Liver (tissue), 9 donors: ENCODE measurements around the gene LUZP4. TPM values are rescaled to one million over a fixed set of nuclear protein-coding genes. Genes with fewer than 3 reads are reported as not detected.

Source experiments
- DNase-seq: peaks from one replicate; pipeline ENCODE4 v3.0.0-alpha.2; 2017; ENCODE audit warnings: low spot score
- H3K27ac ChIP-seq, 2 donors: one replicate each; pipeline ENCODE4 v1.7.0; 2013; ENCODE audit warnings: inconsistent platforms in 2 of 2, low read length in 2 of 2, control low read depth in 1 of 2, low read depth in 1 of 2, mild to moderate bottlenecking in 1 of 2
- H3K27me3 ChIP-seq, 4 donors: one replicate each; pipeline versions ENCODE4 v1.6.1 to v1.7.0; 2013; ENCODE audit warnings: low read length in 3 of 4, inconsistent platforms in 1 of 4, mild to moderate bottlenecking in 1 of 4, moderate library complexity in 1 of 4; ENCODE audit not compliant: control insufficient read depth in 4 of 4, insufficient read depth in 4 of 4
- H3K36me3 ChIP-seq, 4 donors: one replicate each; pipeline versions ENCODE4 v1.6.1 to v1.7.0; 2013; ENCODE audit warnings: low read length in 3 of 4, mild to moderate bottlenecking in 3 of 4, low read depth in 1 of 4, moderate library complexity in 1 of 4; ENCODE audit not compliant: control insufficient read depth in 4 of 4, insufficient read depth in 3 of 4
- H3K4me1 ChIP-seq, 4 donors: one replicate each; pipeline versions ENCODE4 v1.6.1 to v1.7.0; 2013; ENCODE audit warnings: low read length in 3 of 4, mild to moderate bottlenecking in 3 of 4, moderate library complexity in 1 of 4; ENCODE audit not compliant: control insufficient read depth in 4 of 4, insufficient read depth in 4 of 4
- H3K4me3 ChIP-seq, 3 donors: one replicate each; pipeline versions ENCODE4 v1.6.1 to v1.7.0; 2013; ENCODE audit warnings: low read length in 3 of 3, control low read depth in 1 of 3, low read depth in 1 of 3, mild to moderate bottlenecking in 1 of 3
- H3K9ac ChIP-seq, 2 donors: one replicate each; pipeline ENCODE4 v1.7.0; 2013; ENCODE audit warnings: low read length in 2 of 2, mild to moderate bottlenecking in 2 of 2, moderate library complexity in 2 of 2, control low read depth in 1 of 2, low read depth in 1 of 2
- H3K9me3 ChIP-seq, 4 donors: one replicate each; pipeline versions ENCODE4 v1.6.1 to v1.7.0; 2013; ENCODE audit warnings: low read length in 3 of 4; ENCODE audit not compliant: control insufficient read depth in 4 of 4
- ATF3 ChIP-seq: IDR thresholded peaks from 2 replicates; pipeline ENCODE4 v1.6.1; 2016; ENCODE audit warnings: antibody characterized with exemption
- EGR1 ChIP-seq, 2 donors: IDR thresholded peaks; 2 replicates each; pipeline ENCODE4 v1.6.1; 2016 to 2018; ENCODE audit warnings: antibody characterized with exemption in 2 of 2, low read depth in 2 of 2
- FOXA1 ChIP-seq: IDR thresholded peaks from 2 replicates; pipeline ENCODE4 v1.6.1; 2016; ENCODE audit warnings: antibody characterized with exemption
- FOXA2 ChIP-seq: IDR thresholded peaks from 2 replicates; pipeline ENCODE4 v1.6.1; 2016; ENCODE audit warnings: antibody characterized with exemption
- GABPA ChIP-seq, 2 donors: IDR thresholded peaks in 1 of 2; conservative IDR thresholded peaks in 1 of 2; 2 replicates each; pipeline ENCODE4 v1.6.1; 2016; ENCODE audit warnings: antibody characterized with exemption in 2 of 2, mild to moderate bottlenecking in 1 of 2, moderate library complexity in 1 of 2
- HNF4A ChIP-seq, 2 donors: conservative IDR thresholded peaks; 2 replicates each; pipeline ENCODE4 v1.6.1; 2016; ENCODE audit warnings: antibody characterized with exemption in 2 of 2, mild to moderate bottlenecking in 2 of 2
- HNF4G ChIP-seq: IDR thresholded peaks from 2 replicates; pipeline ENCODE4 v1.6.1; 2016; ENCODE audit warnings: antibody characterized with exemption
- JUND ChIP-seq, 2 donors: IDR thresholded peaks; 2 replicates each; pipeline ENCODE4 v1.6.1; 2016; ENCODE audit warnings: antibody characterized with exemption in 2 of 2
- NR2F2 ChIP-seq: IDR thresholded peaks from 2 replicates; pipeline ENCODE4 v1.6.1; 2016; ENCODE audit warnings: antibody characterized with exemption
- RAD21 ChIP-seq, 2 donors: IDR thresholded peaks; 2 replicates each; pipeline ENCODE4 v1.6.1; 2016; ENCODE audit warnings: antibody characterized with exemption in 2 of 2, mild to moderate bottlenecking in 2 of 2
- RXRA ChIP-seq, 2 donors: IDR thresholded peaks; 2 replicates each; pipeline ENCODE4 v1.6.1; 2017 to 2018; ENCODE audit warnings: antibody characterized with exemption in 2 of 2, mild to moderate bottlenecking in 1 of 2
- SP1 ChIP-seq: IDR thresholded peaks from 2 replicates; pipeline ENCODE4 v1.6.1; 2018; ENCODE audit warnings: antibody characterized with exemption, mild to moderate bottlenecking
- TAF1 ChIP-seq: conservative IDR thresholded peaks from 2 replicates; pipeline ENCODE4 v1.6.1; 2016; ENCODE audit warnings: antibody characterized with exemption, mild to moderate bottlenecking
- YY1 ChIP-seq: IDR thresholded peaks from 2 replicates; pipeline ENCODE4 v1.6.1; 2016; ENCODE audit warnings: antibody characterized with exemption, mild to moderate bottlenecking
- WGBS: extraction: QIAGEN DNeasy Blood & Tissue Kit; methylation state at CpG from one replicate; pipeline ENCODE4 v1.1.7; 2013; 5-methylcytosine and 5-hydroxymethylcytosine counted together
- polyA plus RNA-seq, 2 donors: library from polyadenylated mRNA; stranded (reverse) in 1 of 2; unstranded in 1 of 2; fragments of 200-250 nt in 1 of 2; fragments of >200 nt in 1 of 2; fragmentation: Nextera tagmentation in 1 of 2; extraction: Ambion mirVana in 1 of 2; gene quantifications; one replicate each; pipeline versions ENCODE4 v1.2.1 to v1.2.3, GENCODE V29; 2013 to 2015
- total RNA-seq, 2 donors: library from RNA; depleted of rRNA; stranded (reverse); fragments of >200 nt; gene quantifications; one replicate each; pipeline ENCODE4 v1.2.3, GENCODE V29; 2014
- TF ChIP-seq, protein P1 (sequence below): IDR thresholded peaks from 2 replicates; pipeline ENCODE4 v1.6.1; 2016; ENCODE audit warnings: antibody characterized with exemption
- TF ChIP-seq, protein P2 (sequence below): fragments of 150-350 bp; IDR thresholded peaks from 2 replicates; pipeline ENCODE4 v1.5.1; 2017; ENCODE audit warnings: improper control_type of control experiment, low read depth, low read length; ENCODE audit not compliant: missing input control
- TF ChIP-seq, protein P3 (sequence below): IDR thresholded peaks from 2 replicates; pipeline ENCODE4 v1.6.1; 2016; ENCODE audit warnings: antibody characterized with exemption, mild to moderate bottlenecking
- TF ChIP-seq, protein P4 (sequence below): IDR thresholded peaks from 2 replicates; pipeline ENCODE4 v1.6.1; 2016; ENCODE audit warnings: antibody characterized with exemption
- donor health status: healthy.
- donor health status: healthy.
- donor health status: healthy.
- donor health status: healthy.
- donor health status: healthy.

The LUZP4 gene
- total and polyA plus RNA-seq, 4 donors = not detected

DNA sequence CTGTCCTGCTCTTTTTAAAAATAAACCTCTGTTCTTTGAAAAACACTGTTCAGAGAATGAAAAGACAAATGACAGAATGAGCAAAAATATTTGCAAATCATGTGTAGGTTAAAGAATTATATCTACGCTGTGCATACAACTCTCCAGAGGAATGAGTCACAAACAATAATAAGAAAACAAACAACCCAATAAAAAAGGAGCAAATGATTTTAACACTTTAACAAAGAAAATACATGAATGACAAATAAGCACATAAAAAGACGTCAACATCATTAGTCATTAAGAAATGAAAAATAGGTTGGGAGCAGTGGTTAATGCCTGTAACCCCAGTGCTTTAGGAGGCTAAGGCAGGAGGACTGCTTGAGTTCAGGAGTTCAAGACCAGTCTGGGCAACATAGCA is 34.5 kb upstream of the LUZP4 start:
- Histone ChIP-seq H3K9me3 (peaks cover 0 to 3% (median 0%) of the 10 kb centered on the region in 4 donors), H3K36me3 (no peaks in the 10 kb centered on the region), H3K4me1 (no peaks in the 10 kb centered on the region), H3K9ac (no peak overlapping the region), H3K27ac (no peak overlapping the region), H3K4me3 (no peak overlapping the region), H3K27me3 (peaks cover 0 to 3% (median 0%) of the 10 kb centered on the region in 4 donors)
- WGBS = 83% methylated on average over 2 of the region's 2 CpGs
- TF ChIP-seq, protein P1, sequence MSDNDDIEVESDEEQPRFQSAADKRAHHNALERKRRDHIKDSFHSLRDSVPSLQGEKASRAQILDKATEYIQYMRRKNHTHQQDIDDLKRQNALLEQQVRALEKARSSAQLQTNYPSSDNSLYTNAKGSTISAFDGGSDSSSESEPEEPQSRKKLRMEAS = no peak
- TF ChIP-seq JUND (IDR thresholded peaks at IDR 0.05) = no peak
- TF ChIP-seq, protein P2, sequence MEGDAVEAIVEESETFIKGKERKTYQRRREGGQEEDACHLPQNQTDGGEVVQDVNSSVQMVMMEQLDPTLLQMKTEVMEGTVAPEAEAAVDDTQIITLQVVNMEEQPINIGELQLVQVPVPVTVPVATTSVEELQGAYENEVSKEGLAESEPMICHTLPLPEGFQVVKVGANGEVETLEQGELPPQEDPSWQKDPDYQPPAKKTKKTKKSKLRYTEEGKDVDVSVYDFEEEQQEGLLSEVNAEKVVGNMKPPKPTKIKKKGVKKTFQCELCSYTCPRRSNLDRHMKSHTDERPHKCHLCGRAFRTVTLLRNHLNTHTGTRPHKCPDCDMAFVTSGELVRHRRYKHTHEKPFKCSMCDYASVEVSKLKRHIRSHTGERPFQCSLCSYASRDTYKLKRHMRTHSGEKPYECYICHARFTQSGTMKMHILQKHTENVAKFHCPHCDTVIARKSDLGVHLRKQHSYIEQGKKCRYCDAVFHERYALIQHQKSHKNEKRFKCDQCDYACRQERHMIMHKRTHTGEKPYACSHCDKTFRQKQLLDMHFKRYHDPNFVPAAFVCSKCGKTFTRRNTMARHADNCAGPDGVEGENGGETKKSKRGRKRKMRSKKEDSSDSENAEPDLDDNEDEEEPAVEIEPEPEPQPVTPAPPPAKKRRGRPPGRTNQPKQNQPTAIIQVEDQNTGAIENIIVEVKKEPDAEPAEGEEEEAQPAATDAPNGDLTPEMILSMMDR = no peak
- no peak for TF ChIP-seq NR2F2
- TF ChIP-seq EGR1 (IDR thresholded peaks at IDR 0.05; ENCODE audit: low read depth in 2 of 2) = no peak
- TF ChIP-seq ATF3 = no peak
- TF ChIP-seq YY1 = no peak
- TF ChIP-seq HNF4A (conservative IDR thresholded peaks at IDR 0.05) = no peak
- TF ChIP-seq FOXA1 = no peak
- no peak for TF ChIP-seq RAD21 (IDR thresholded peaks at IDR 0.05)
- TF ChIP-seq FOXA2 = no peak
- TF ChIP-seq, protein P3, sequence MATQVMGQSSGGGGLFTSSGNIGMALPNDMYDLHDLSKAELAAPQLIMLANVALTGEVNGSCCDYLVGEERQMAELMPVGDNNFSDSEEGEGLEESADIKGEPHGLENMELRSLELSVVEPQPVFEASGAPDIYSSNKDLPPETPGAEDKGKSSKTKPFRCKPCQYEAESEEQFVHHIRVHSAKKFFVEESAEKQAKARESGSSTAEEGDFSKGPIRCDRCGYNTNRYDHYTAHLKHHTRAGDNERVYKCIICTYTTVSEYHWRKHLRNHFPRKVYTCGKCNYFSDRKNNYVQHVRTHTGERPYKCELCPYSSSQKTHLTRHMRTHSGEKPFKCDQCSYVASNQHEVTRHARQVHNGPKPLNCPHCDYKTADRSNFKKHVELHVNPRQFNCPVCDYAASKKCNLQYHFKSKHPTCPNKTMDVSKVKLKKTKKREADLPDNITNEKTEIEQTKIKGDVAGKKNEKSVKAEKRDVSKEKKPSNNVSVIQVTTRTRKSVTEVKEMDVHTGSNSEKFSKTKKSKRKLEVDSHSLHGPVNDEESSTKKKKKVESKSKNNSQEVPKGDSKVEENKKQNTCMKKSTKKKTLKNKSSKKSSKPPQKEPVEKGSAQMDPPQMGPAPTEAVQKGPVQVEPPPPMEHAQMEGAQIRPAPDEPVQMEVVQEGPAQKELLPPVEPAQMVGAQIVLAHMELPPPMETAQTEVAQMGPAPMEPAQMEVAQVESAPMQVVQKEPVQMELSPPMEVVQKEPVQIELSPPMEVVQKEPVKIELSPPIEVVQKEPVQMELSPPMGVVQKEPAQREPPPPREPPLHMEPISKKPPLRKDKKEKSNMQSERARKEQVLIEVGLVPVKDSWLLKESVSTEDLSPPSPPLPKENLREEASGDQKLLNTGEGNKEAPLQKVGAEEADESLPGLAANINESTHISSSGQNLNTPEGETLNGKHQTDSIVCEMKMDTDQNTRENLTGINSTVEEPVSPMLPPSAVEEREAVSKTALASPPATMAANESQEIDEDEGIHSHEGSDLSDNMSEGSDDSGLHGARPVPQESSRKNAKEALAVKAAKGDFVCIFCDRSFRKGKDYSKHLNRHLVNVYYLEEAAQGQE = no peak
- TF ChIP-seq TAF1 = no peak
- TF ChIP-seq, protein P4, sequence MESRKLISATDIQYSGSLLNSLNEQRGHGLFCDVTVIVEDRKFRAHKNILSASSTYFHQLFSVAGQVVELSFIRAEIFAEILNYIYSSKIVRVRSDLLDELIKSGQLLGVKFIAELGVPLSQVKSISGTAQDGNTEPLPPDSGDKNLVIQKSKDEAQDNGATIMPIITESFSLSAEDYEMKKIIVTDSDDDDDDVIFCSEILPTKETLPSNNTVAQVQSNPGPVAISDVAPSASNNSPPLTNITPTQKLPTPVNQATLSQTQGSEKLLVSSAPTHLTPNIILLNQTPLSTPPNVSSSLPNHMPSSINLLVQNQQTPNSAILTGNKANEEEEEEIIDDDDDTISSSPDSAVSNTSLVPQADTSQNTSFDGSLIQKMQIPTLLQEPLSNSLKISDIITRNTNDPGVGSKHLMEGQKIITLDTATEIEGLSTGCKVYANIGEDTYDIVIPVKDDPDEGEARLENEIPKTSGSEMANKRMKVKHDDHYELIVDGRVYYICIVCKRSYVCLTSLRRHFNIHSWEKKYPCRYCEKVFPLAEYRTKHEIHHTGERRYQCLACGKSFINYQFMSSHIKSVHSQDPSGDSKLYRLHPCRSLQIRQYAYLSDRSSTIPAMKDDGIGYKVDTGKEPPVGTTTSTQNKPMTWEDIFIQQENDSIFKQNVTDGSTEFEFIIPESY = no peak
- no peak for TF ChIP-seq SP1
- TF ChIP-seq RXRA (IDR thresholded peaks at IDR 0.05) = no peak
- no peak for TF ChIP-seq GABPA (IDR thresholded peaks at IDR 0.05 in 1 of 2, conservative IDR thresholded peaks at IDR 0.05 in 1 of 2)
- TF ChIP-seq HNF4G = no peak
- no peak for DNase-seq
